K562 treated with DMSO at 1 percent for 4 hours (cell line): ENCODE results near the gene STX11. TPM values are rescaled to one million over a fixed set of nuclear protein-coding genes. Genes with fewer than 3 reads are reported as not detected.

Source experiments
- total RNA-seq: library from RNA; unstranded; fragments of 300-600 nt; gene quantifications from 2 replicates; pipeline ENCODE4 v1.2.3, GENCODE V29; 2022; ENCODE audit not compliant: insufficient read depth

STX11 gene
- total RNA-seq = 0.98 TPM in 1 of 2 replicates, not detected in the other

DNA sequence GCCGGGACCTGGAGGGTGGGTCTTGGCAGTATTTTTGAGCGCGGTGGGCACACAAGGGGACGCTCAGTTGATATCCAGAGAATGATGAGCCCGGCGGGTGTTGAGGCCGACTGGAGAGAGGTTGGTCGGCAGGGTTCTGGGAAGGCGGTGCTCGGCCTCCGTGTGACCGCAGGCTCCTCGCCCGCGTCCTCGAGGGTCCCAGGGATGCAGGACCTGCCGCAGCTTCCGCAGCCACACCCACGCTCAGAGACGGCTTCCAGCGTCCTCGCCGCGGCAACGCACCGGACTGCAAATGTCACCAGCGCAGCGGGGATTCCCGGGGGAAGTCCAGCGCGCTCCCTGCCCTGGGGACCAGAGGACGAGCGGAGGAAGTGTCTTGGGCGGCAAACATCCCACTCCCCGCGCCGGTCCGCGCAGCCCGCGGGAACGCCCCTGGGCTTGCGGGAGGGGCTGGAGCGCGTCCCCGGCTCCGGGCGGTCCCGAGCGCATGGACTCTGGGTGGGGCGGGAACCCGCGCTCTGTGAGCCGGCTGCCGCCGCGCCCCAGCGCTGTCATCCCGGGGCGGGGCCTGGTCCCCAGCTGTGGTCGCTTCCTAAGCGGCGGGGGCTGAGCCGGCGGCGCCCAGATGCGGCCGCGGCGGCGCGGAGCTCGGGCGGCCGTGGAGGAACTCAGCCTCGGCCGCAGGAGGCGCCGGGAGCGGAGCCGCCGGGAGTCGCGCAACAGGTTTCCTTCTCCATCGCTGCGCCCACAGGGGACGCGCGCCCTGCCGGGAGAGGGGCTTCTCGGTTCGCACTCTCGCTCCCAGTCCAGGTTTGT is at the start of gene STX11:
TSS of gene STX11 (plus strand) at position 624 of the 816 bp plus-strand sequence. CDS start 36,111 bp downstream, outside the sequence.

Other genes starting within 250 kb of the STX11 start
- gene PLAGL1, start 142.3 kb upstream of the STX11 start, total RNA-seq = 16.9 and 34.0 TPM in 2 replicates
- gene SF3B5, start 54.9 kb upstream of the STX11 start, total RNA-seq = 514 and 557 TPM in 2 replicates
- gene UTRN, start 134.8 kb downstream of the STX11 start, total RNA-seq = 7.1 and 10.2 TPM in 2 replicates